ENCODE results near the gene MYBPC1. TPM values are rescaled to one million over a fixed set of nuclear protein-coding genes. Genes with fewer than 3 reads are reported as not detected.

MYBPC1 gene
- total and polyA plus RNA-seq, 5 experiments from 2014 or later: not detected

GRCh38 chr12:101691503-101692096, 96.8 kb downstream of the MYBPC1 start:
- Mint-ChIP-seq H3K4me1 (peaks cover 2 to 14% (median 6%) of the 10 kb centered on the region in 4 donors), H3K9me3 (no peaks in the 10 kb centered on the region), H3K27me3 (peaks cover 0 to 2% (median 1%) of the 10 kb centered on the region in 5 donors), H3K36me3 (peaks cover 0 to 2% (median 0%) of the 10 kb centered on the region in 3 donors), H3K27ac (peak overlapping the region in 2 of 10 donors; percentile 12 to 13), H3K4me3 (no peak overlapping the region)
- ATAC-seq (no peak), DNase-seq (no peak)
- POLR2A ChIA-PET: no interaction called here

DNA sequence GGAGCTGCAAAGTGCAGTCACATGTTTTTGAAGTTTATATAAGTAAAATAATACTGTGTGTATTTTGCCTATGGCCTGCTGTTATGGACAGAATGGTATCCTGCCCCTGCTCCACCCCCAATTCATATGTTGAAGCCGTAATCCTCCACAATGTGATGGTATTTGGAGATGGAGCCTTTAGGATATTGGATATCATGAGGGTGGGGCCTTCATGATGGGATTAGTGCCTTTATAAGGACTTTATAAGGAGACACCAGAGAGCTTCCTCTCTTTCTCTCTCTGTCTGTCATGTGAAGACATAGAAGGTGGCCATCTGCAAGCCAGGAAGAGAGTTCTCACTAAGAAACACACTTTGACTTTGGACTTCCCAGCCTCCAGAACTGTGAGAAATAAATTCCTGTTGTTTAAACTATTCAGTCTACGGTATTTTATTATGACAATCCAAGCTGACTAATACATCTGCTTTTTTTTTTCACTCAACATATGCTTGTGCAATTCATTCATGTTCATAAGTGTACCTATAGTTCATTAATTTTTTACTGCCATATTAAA, 99.6 kb downstream of the MYBPC1 start:
- H3K27me3 Mint-ChIP-seq: peaks cover 0 to 1% (median 0%) of the 10 kb centered on the region in 5 donors
- ATAC-seq (no peak), DNase-seq (no peak)
- no peak overlapping the region for H3K4me3 Mint-ChIP-seq
- POLR2A ChIA-PET: no interaction called here
- H3K9me3 Mint-ChIP-seq: no peaks in the 10 kb centered on the region
- no peak overlapping the region for H3K27ac Mint-ChIP-seq
- peaks cover 0 to 2% (median 0%) of the 10 kb centered on the region in 3 donors for H3K36me3 Mint-ChIP-seq
- peaks cover 11 to 28% (median 21%) of the 10 kb centered on the region in 4 donors for H3K4me1 Mint-ChIP-seq

- peaks cover 0 to 2% (median 0%) of the 10 kb centered on the region in 3 donors for H3K36me3 Mint-ChIP-seq
- POLR2A ChIA-PET: no interaction called here
- no peak overlapping the region for H3K27ac Mint-ChIP-seq
- no peak for DNase-seq
- no peak overlapping the region for H3K4me3 Mint-ChIP-seq
- peaks cover 13 to 35% (median 26%) of the 10 kb centered on the region in 4 donors for H3K4me1 Mint-ChIP-seq
- no peak for ATAC-seq
- H3K9me3 Mint-ChIP-seq: no peaks in the 10 kb centered on the region
- peaks cover 0 to 1% (median 0%) of the 10 kb centered on the region in 5 donors for H3K27me3 Mint-ChIP-seq
Measured at GRCh38 chr12:101694986-101695385, 100.2 kb downstream of the MYBPC1 start.

DNA sequence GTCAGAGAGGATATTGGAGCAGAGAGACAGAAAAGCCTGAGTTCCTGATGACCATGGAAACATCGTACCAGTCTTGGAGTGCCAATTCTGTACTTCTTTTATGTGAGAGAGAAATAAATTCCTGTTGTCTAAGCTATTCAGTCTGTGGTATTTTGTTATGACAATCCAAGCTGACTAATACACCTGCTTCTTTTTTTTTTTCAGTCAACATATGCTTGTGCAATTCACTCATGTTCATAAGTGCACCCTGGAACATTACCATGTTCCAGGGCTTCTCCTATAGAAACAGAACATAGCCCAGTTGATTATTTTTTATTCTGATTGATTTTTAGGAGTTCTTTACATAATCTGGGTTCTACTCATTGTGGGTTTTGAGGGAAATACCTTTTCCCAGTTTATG, 100.9 kb downstream of the MYBPC1 start:
- POLR2A ChIA-PET: no interaction called here
- Mint-ChIP-seq H3K4me1 (peaks cover 13 to 42% (median 32%) of the 10 kb centered on the region in 4 donors), H3K27ac (peak overlapping the region in 3 of 10 donors; percentile 8 to 49 (median 15)), H3K9me3 (no peaks in the 10 kb centered on the region), H3K4me3 (peak overlapping the region in 4 of 10 donors; percentile 6 to 90 (median 28)), H3K36me3 (peaks cover 0 to 2% (median 0%) of the 10 kb centered on the region in 3 donors), H3K27me3 (no peaks in the 10 kb centered on the region)
- ATAC-seq (no peak), DNase-seq (no peak)

DNA sequence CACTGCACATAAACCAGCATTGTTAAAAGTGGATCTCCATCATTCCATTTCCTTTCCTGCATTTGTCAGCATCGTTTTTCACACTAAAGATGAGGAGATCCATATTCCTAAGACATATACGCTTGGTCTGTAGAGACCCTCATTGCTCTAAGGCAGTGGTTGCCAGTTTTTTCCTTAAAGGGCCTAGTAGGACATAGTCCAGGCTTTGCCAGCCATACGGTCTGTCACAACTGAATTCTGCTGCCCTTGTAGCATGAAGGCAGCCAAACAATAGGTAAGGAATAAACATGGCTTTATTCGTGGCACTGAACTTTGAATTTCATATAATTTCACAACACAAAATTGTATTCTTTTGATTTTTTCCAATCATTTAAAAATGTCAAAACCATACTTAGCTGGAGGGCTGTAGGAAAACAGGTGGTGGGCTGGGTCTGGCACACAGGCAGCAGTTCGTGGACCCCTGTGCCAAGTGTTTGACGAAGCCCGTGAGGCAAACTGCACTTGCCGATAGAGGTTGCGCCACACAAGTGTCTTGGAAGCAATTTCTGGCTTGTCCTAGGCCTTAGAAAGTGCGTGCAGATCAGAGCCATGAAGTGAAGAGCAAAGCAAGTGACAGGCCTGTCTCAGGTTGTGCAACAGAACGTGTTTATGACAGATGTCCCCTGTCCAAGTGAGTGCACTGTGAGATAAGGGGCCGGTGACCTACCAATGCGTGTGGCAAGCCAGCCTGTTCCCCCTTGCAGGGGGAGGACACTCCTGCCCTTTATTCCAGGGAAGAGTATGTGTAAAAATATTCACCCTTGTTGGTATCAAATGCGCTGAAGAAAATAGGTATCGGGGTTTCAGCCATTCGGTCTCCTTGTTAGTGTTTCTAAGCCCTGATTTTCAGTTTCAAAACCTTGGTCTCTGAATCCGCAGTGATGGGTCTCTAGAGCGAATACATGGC, 101.8 kb downstream of the MYBPC1 start:
- POLR2A ChIA-PET: interaction anchor here (0.6 kb wide), 1 partner anchor 142 kb away, joined by 3 read pairs; no protein-coding TSS in a partner anchor
- ATAC-seq (no peak), DNase-seq (peak in 1 of 10 donors; percentile 10)
- peaks cover 15 to 47% (median 39%) of the 10 kb centered on the region in 4 donors for H3K4me1 Mint-ChIP-seq
- peak overlapping the region; percentile 87 to 95 (median 92) for H3K4me3 Mint-ChIP-seq
- H3K9me3 Mint-ChIP-seq: no peaks in the 10 kb centered on the region
- peaks cover 0 to 2% (median 0%) of the 10 kb centered on the region in 3 donors for H3K36me3 Mint-ChIP-seq
- H3K27me3 Mint-ChIP-seq: no peaks in the 10 kb centered on the region
- peak overlapping the region; percentile 70 to 95 (median 87) for H3K27ac Mint-ChIP-seq

DNA sequence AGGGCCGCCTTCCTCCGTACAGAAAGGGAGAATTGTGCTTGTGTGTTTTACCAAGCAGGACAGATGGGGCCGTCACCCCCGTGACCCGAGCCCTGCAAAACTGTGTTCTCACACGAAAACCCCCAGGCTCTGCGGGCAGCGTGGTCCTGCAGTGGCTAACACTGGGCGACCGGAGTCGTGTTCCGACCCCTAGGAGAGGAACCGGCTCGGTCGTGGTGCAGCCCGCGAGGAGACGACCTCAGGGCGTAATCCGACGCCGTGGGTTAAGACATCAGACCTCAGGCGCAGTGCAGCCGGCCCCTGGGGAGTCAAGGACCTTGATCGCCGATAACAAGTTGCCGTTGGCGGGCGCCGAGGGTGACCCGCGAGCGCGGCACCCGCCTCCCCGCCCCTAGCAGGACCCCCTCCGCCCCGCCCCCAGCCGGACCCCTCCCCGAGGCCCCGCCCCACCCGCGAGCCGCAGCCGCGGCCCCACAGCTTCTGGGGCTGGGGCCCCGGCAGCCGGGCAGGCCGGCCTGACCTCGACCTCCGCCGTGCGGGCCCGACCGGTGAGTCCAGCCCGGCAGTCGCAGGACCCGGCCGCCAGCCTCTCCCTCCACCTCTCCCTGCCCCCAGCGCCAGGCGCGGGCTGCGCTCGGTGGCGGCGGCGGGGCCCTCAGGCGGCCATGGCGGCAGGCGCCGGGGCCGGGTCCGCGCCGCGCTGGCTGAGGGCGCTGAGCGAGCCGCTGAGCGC, 102.6 kb downstream of the MYBPC1 start, which contains the start of gene CHPT1:
Gene CHPT1 (plus strand): TSS at position 444 of the 733 bp plus-strand sequence. CDS start 222 bp downstream, at position 666.
- DNase-seq (peak; percentile 30 to 76 (median 58)), ATAC-seq (peak; percentile 85 to 87)
- H3K27ac Mint-ChIP-seq: peak within 1 kb of the TSS; percentile 70 to 95 (median 90)
- H3K27me3 Mint-ChIP-seq: no peaks in the 10 kb centered on the region
- peaks cover 0 to 2% (median 0%) of the 10 kb centered on the region in 3 donors for H3K36me3 Mint-ChIP-seq
- no peaks in the 10 kb centered on the region for H3K9me3 Mint-ChIP-seq
- POLR2A ChIA-PET: interaction anchor here (0.6 kb wide), 1 partner anchor 141 kb away, joined by 3 read pairs; no protein-coding TSS in a partner anchor
- peaks cover 13 to 50% (median 45%) of the 10 kb centered on the region in 4 donors for H3K4me1 Mint-ChIP-seq
- H3K4me3 Mint-ChIP-seq: peak within 1 kb of the TSS; percentile 89 to 95 (median 92)

DNA sequence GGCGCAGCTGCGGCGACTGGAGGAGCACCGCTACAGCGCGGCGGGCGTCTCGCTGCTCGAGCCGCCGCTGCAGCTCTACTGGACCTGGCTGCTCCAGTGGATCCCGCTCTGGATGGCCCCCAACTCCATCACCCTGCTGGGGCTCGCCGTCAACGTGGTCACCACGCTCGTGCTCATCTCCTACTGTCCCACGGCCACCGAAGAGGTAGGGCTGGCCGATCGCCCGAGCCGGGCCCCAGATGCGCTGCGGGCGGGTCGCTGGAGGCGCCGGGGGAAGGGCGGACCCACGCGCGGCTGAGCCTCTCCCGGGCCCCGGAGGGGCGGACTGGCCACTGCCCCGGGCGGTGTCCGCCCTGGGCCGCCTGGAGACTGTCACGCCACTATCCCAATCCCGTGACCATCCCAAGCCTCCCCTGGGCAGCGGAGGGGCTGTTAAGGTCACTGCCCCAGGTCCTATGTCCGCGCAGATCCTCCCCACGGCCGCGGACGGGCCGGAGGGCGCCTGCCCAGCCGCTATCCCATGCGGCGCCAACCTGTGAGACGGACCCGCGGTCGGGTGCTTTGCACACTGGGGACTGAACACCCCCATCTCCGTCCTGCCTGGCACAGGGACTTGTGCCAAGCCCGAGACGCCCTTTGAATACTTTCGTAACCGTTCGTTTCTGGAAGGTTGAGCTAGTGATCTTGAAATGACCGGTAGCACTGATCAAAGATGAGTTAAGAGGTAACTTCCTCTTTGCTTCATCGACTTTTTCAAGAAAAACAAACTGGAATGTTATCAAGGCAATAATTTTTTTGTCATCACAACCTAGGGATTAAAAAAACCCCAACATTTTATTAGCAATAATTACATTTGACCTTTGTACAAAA, 103.4 kb downstream of the MYBPC1 start:
- H3K4me1 Mint-ChIP-seq: peaks cover 13 to 56% (median 52%) of the 10 kb centered on the region in 4 donors
- DNase-seq (peak in 5 of 10 donors; percentile 1 to 63 (median 22)), ATAC-seq (peak; percentile 27 to 29)
- no peaks in the 10 kb centered on the region for H3K9me3 Mint-ChIP-seq
- no peaks in the 10 kb centered on the region for H3K27me3 Mint-ChIP-seq
- POLR2A ChIA-PET: interaction anchor here (0.8 kb wide), 1 partner anchor 26 kb away, joined by 3 read pairs; no protein-coding TSS in a partner anchor
- H3K4me3 Mint-ChIP-seq: peak overlapping the region; percentile 81 to 94 (median 90)
- H3K27ac Mint-ChIP-seq: peak overlapping the region; percentile 66 to 92 (median 87)
- H3K36me3 Mint-ChIP-seq: peaks cover 0 to 2% (median 0%) of the 10 kb centered on the region in 3 donors

DNA sequence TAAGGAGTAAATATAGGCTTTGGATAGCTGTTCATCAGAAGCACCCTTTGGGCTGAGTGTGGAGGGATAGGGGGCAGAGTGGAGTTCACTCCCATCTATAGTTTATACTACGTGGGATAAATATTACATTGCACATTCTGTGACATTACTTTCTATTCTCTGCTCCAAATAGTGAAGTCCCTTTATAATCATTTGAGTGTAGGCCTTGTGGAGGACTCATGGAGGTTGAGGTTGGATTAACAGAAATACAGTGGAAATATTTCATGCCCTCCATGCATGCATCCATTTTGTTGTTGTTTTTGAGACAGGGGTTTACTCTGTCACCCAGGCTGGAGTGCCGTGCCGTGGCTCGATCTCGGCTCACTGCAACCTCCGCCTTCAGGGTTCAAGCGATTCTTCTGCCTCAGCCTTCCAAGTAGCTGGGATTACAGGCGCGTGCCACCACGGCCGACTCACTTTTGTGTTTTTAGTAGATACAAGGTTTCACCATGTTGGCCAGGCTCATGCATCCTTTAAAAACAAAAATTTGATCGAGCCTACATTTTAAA, 104.1 kb downstream of the MYBPC1 start:
- ATAC-seq: no peak
- peaks cover 0 to 2% (median 0%) of the 10 kb centered on the region in 3 donors for H3K36me3 Mint-ChIP-seq
- POLR2A ChIA-PET: interaction anchor here (0.8 kb wide), 1 partner anchor 27 kb away, joined by 3 read pairs; no protein-coding TSS in a partner anchor
- no peak for DNase-seq
- peak overlapping the region; percentile 81 to 94 (median 90) for H3K4me3 Mint-ChIP-seq
- H3K4me1 Mint-ChIP-seq: peaks cover 13 to 60% (median 52%) of the 10 kb centered on the region in 4 donors
- H3K27me3 Mint-ChIP-seq: no peaks in the 10 kb centered on the region
- H3K27ac Mint-ChIP-seq: peak overlapping the region in 9 of 10 donors; percentile 66 to 92 (median 88)
- H3K9me3 Mint-ChIP-seq: no peaks in the 10 kb centered on the region

- peaks cover 13 to 60% (median 51%) of the 10 kb centered on the region in 4 donors for H3K4me1 Mint-ChIP-seq
- H3K27me3 Mint-ChIP-seq: no peaks in the 10 kb centered on the region
- no peaks in the 10 kb centered on the region for H3K36me3 Mint-ChIP-seq
- DNase-seq: no peak
- POLR2A ChIA-PET: interaction anchor here (0.5 kb wide), 1 partner anchor 10 kb away, joined by 3 read pairs; no protein-coding TSS in a partner anchor
- ATAC-seq: no peak
- H3K9me3 Mint-ChIP-seq: no peaks in the 10 kb centered on the region
- H3K4me3 Mint-ChIP-seq: peak overlapping the region in 1 of 10 donors; percentile 40
- H3K27ac Mint-ChIP-seq: peak overlapping the region in 5 of 10 donors; percentile 5 to 60 (median 29)
Measured at GRCh38 chr12:101700299-101700820, 105.6 kb downstream of the MYBPC1 start.

DNA sequence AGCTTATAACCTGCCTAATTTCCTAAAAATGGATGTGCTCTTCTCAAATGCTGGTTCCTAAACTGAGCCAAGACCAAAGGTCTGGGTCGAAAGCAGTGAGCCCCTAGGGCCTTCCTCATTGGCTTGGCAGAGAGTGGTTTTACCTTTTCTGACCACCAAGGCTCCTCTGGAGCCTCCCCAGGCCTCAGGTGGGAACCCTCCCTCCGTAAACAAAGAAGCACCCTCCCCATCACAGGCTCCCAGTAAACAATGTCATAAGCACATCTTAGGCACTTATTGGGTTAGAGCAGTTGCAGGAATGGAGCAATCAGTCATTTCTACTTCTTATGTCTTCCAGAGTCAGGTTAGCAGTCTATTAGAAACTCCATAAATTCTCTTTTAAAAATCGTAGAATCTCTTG, 108.7 kb downstream of the MYBPC1 start:
- POLR2A ChIA-PET: no interaction called here
- Mint-ChIP-seq H3K27me3 (no peaks in the 10 kb centered on the region), H3K36me3 (no peaks in the 10 kb centered on the region), H3K4me1 (peaks cover 14 to 60% (median 39%) of the 10 kb centered on the region in 4 donors), H3K9me3 (no peaks in the 10 kb centered on the region), H3K4me3 (no peak overlapping the region), H3K27ac (peak overlapping the region in 1 of 10 donors; percentile 1)
- ATAC-seq: no peak
- DNase-seq: no peak
